Small intestine (tissue), 7 donors: ENCODE measurements around the gene SLC9A9. TPM values are rescaled to one million over a fixed set of nuclear protein-coding genes. Genes with fewer than 3 reads are reported as not detected.
A peak's percentile ranks its signal among the peaks of the same experiment; 100 is the strongest.

Experiments used
- DNase-seq, 2 donors: peaks; one replicate each; pipeline versions ENCODE4 v3.0.0 to v3.0.0-alpha.2; 2013
- FAIRE-seq: peaks from 2 replicates; lab custom pipeline; 2012; peaks lifted over from hg19 to GRCh38; lab: Jason Lieb, UNC
- H3K27ac ChIP-seq, 3 donors: one replicate each; pipeline ENCODE4 v1.5.1; 2013; ENCODE audit warnings: low read length in 2 of 3, mild to moderate bottlenecking in 2 of 3, control low read depth in 1 of 3, inconsistent platforms in 1 of 3, low read depth in 1 of 3, moderate library complexity in 1 of 3
- H3K27me3 ChIP-seq, 3 donors: one replicate each; pipeline ENCODE4 v1.6.1; 2013; ENCODE audit warnings: low read length in 3 of 3, inconsistent platforms in 1 of 3; ENCODE audit not compliant: control insufficient read depth in 3 of 3, insufficient read depth in 3 of 3
- H3K36me3 ChIP-seq, 3 donors: one replicate each; pipeline ENCODE4 v1.6.1; 2013; ENCODE audit warnings: low read length in 3 of 3, inconsistent platforms in 1 of 3, low read depth in 1 of 3, mild to moderate bottlenecking in 1 of 3, moderate library complexity in 1 of 3; ENCODE audit not compliant: control insufficient read depth in 3 of 3, insufficient read depth in 2 of 3
- H3K4me1 ChIP-seq, 3 donors: one replicate each; pipeline ENCODE4 v1.6.1; 2013; ENCODE audit warnings: low read length in 2 of 3, inconsistent platforms in 1 of 3, low read depth in 1 of 3, mild to moderate bottlenecking in 1 of 3, moderate library complexity in 1 of 3; ENCODE audit not compliant: control insufficient read depth in 3 of 3, insufficient read depth in 2 of 3
- H3K4me3 ChIP-seq, 3 donors: one replicate each; pipeline ENCODE4 v1.5.1; 2013; ENCODE audit warnings: low read length in 3 of 3, control low read depth in 1 of 3, inconsistent platforms in 1 of 3, low read depth in 1 of 3, mild to moderate bottlenecking in 1 of 3, moderate library complexity in 1 of 3
- H3K9me3 ChIP-seq, 2 donors: one replicate each; pipeline ENCODE4 v1.6.1; 2013; ENCODE audit warnings: low read depth in 1 of 2, low read length in 1 of 2; ENCODE audit not compliant: control insufficient read depth in 2 of 2, insufficient read depth in 1 of 2
- WGBS, 3 donors: extraction: QIAGEN DNeasy Blood & Tissue Kit; methylation state at CpG; one replicate each; pipeline ENCODE4 v1.1.7; 2013; 5-methylcytosine and 5-hydroxymethylcytosine counted together
- polyA plus RNA-seq, 4 donors: library from polyadenylated mRNA; stranded (reverse) in 3 of 4; unstranded in 1 of 4; fragments of 200-250 nt in 3 of 4; fragments of 120-200 nt in 1 of 4; gene quantifications; one replicate each; pipeline versions ENCODE4 v1.2.1 to v1.2.3, GENCODE V29; 2013
- donor health status: healthy with polysubstance abuse.
- donor health status: control.
- donor health status: control.
- donor health status: Bipolar disorder and iron deficiency.
- donor health status: healthy.

The SLC9A9 gene
- polyA plus RNA-seq, 4 donors, result 1.4 to 4.6 (median 4.1) TPM; not detected in 1

GRCh38 chr3:143295201-143296080 lies 552.8 kb downstream of the SLC9A9 start:
- Histone ChIP-seq H3K4me3 (no peak overlapping the region), H3K9me3 (no peaks in the 10 kb centered on the region), H3K4me1 (peaks cover 0 to 4% (median 0%) of the 10 kb centered on the region in 3 donors), H3K27me3 (no peaks in the 10 kb centered on the region), H3K27ac (no peak overlapping the region), H3K36me3 (no peaks in the 10 kb centered on the region)
- DNase-seq (no peak), FAIRE-seq (no peak)
- 73 to 76% (median 75%) methylated on average over 4 of the region's 4 CpGs for WGBS, 3 donors

- 80 to 90% (median 84%) methylated on average over 5 of the region's 5 CpGs for WGBS, 3 donors
- DNase-seq, result no peak
- H3K27me3 ChIP-seq, result no peaks in the 10 kb centered on the region
- no peak overlapping the region for H3K4me3 ChIP-seq
- H3K9me3 ChIP-seq, result no peaks in the 10 kb centered on the region
- no peak for FAIRE-seq
- peaks cover 0 to 4% (median 0%) of the 10 kb centered on the region in 3 donors for H3K4me1 ChIP-seq
- H3K27ac ChIP-seq, result peak overlapping the region in 1 of 3 donors; percentile 48
- H3K36me3 ChIP-seq, result no peaks in the 10 kb centered on the region
These were observed 554.1 kb downstream of the SLC9A9 start for GRCh38 chr3:143294188-143294587.

- Histone ChIP-seq H3K27me3 (no peaks in the 10 kb centered on the region), H3K9me3 (no peaks in the 10 kb centered on the region), H3K4me1 (peaks cover 0 to 4% (median 0%) of the 10 kb centered on the region in 3 donors), H3K27ac (no peak overlapping the region), H3K4me3 (no peak overlapping the region), H3K36me3 (no peaks in the 10 kb centered on the region)
- FAIRE-seq (no peak), DNase-seq (peak in 1 of 2 donors; percentile 8)
- 63 to 87% (median 81%) methylated on average over 3 of the region's 3 CpGs for WGBS, 3 donors
These were observed 556.3 kb downstream of the SLC9A9 start for GRCh38 chr3:143291836-143292447.

GRCh38 chr3:143288944-143289343 lies 559.3 kb downstream of the SLC9A9 start:
- H3K9me3 ChIP-seq, result no peaks in the 10 kb centered on the region
- WGBS, 3 donors, result 92 to 100% (median 93%) methylated on average over 2 of the region's 2 CpGs
- H3K27me3 ChIP-seq, result no peaks in the 10 kb centered on the region
- no peaks in the 10 kb centered on the region for H3K4me1 ChIP-seq
- FAIRE-seq (no peak), DNase-seq (no peak)
- no peaks in the 10 kb centered on the region for H3K36me3 ChIP-seq
- H3K27ac ChIP-seq, result no peak overlapping the region
- no peak overlapping the region for H3K4me3 ChIP-seq

GRCh38 chr3:143287403-143287802 lies 560.9 kb downstream of the SLC9A9 start:
- Histone ChIP-seq H3K9me3 (no peaks in the 10 kb centered on the region), H3K27ac (no peak overlapping the region), H3K27me3 (no peaks in the 10 kb centered on the region), H3K36me3 (no peaks in the 10 kb centered on the region), H3K4me3 (no peak overlapping the region), H3K4me1 (no peaks in the 10 kb centered on the region)
- no peak for FAIRE-seq
- no peak for DNase-seq
- 80 to 88% (median 81%) methylated on average over 2 of the region's 2 CpGs for WGBS, 3 donors

GRCh38 chr3:143286392-143287010 lies 561.8 kb downstream of the SLC9A9 start:
- H3K27me3 ChIP-seq, result no peaks in the 10 kb centered on the region
- WGBS, 3 donors, result 86 to 92% (median 90%) methylated on average over 3 of the region's 3 CpGs
- FAIRE-seq, result no peak

GRCh38 chr3:143283432-143284128 lies 564.7 kb downstream of the SLC9A9 start:
- no peak for DNase-seq
- 78 to 83% (median 83%) methylated on average over 4 of the region's 4 CpGs for WGBS, 3 donors
- Histone ChIP-seq H3K27me3 (no peaks in the 10 kb centered on the region), H3K27ac (no peak overlapping the region), H3K4me3 (no peak overlapping the region), H3K4me1 (no peaks in the 10 kb centered on the region), H3K36me3 (no peaks in the 10 kb centered on the region), H3K9me3 (peaks cover 0 to 4% of the 10 kb centered on the region in 2 donors)
- no peak for FAIRE-seq

More at GRCh38 chr3:143286392-143287010, 561.8 kb downstream of the SLC9A9 start:
- DNase-seq, result no peak
- H3K4me1 ChIP-seq, result no peaks in the 10 kb centered on the region
- H3K36me3 ChIP-seq, result no peaks in the 10 kb centered on the region
- no peaks in the 10 kb centered on the region for H3K9me3 ChIP-seq
- no peak overlapping the region for H3K4me3 ChIP-seq
- no peak overlapping the region for H3K27ac ChIP-seq

- Histone ChIP-seq H3K27ac (no peak overlapping the region), H3K9me3 (peaks cover 0 to 4% of the 10 kb centered on the region in 2 donors), H3K27me3 (peaks cover 0 to 3% (median 0%) of the 10 kb centered on the region in 3 donors), H3K4me1 (no peaks in the 10 kb centered on the region), H3K4me3 (no peak overlapping the region), H3K36me3 (no peaks in the 10 kb centered on the region)
- 92 to 94% (median 93%) methylated on average over 2 of the region's 2 CpGs for WGBS, 3 donors
- DNase-seq (no peak), FAIRE-seq (no peak)
These were observed 567.3 kb downstream of the SLC9A9 start for GRCh38 chr3:143280984-143281383.
